HG03439 (cell line): Measurements from ENCODE around the gene CSNK1D.
A peak's percentile ranks its signal among the peaks of the same experiment; 100 is the strongest.
"Not testable (repeated sequence)": the region's sequence is repeated elsewhere in the genome, so short reads cannot be mapped to it uniquely, and the experiment has no call there.

Experiments
- ATAC-seq: cut with Tn5 transposase; IDR thresholded peaks from one replicate; pipeline ENCODE4 v1.9.1; 2021; ENCODE audit warnings: mild to moderate bottlenecking, moderate library complexity; ENCODE audit not compliant: unreplicated experiment

CSNK1D gene

GRCh38 chr17:82216301-82217119, 57.0 kb downstream of the CSNK1D start:
- ATAC-seq = no peak

GRCh38 chr17:82215972-82216300, 57.6 kb downstream of the CSNK1D start:
- ATAC-seq = no peak

GRCh38 chr17:82215095-82215971, 58.2 kb downstream of the CSNK1D start:
- ATAC-seq = no peak

- no peak for ATAC-seq
These were observed 59.4 kb downstream of the CSNK1D start for GRCh38 chr17:82214012-82214628.

- peak; percentile 20 for ATAC-seq
These were observed 60.1 kb downstream of the CSNK1D start for GRCh38 chr17:82213251-82214011.

- ATAC-seq = peak; percentile 64
These were observed 60.9 kb downstream of the CSNK1D start, which contains the start of gene CCDC57 for GRCh38 chr17:82212331-82213250. CCDC57 (minus strand) TSS chr17:82212842; CDS start chr17:82201944, 10,898 bp downstream.

GRCh38 chr17:82210655-82211054, 62.8 kb downstream of the CSNK1D start:
- not testable (repeated sequence) for ATAC-seq

GRCh38 chr17:82205720-82206508, 67.6 kb downstream of the CSNK1D start:
- ATAC-seq = peak; percentile 69

- ATAC-seq = no peak
These were observed 68.4 kb downstream of the CSNK1D start for GRCh38 chr17:82204831-82205719.

- no peak for ATAC-seq
These were observed 69.6 kb downstream of the CSNK1D start for GRCh38 chr17:82203920-82204319.

GRCh38 chr17:82202981-82203380, 70.5 kb downstream of the CSNK1D start:
- ATAC-seq = no peak

GRCh38 chr17:82201498-82201910, 72.0 kb downstream of the CSNK1D start:
- no peak for ATAC-seq

- no peak for ATAC-seq
These were observed 72.6 kb downstream of the CSNK1D start for GRCh38 chr17:82200743-82201497.

- ATAC-seq = no peak
These were observed 73.4 kb downstream of the CSNK1D start for GRCh38 chr17:82200135-82200534.

- no peak for ATAC-seq
These were observed 74.0 kb downstream of the CSNK1D start for GRCh38 chr17:82199496-82199895.

- no peak for ATAC-seq
These were observed 75.4 kb downstream of the CSNK1D start for GRCh38 chr17:82198092-82198491.
